ENCODE data around the gene MCEE.
A peak's percentile ranks its signal among the peaks of the same experiment; 100 is the strongest.
"Not testable (repeated sequence)": the region's sequence is repeated elsewhere in the genome, so short reads cannot be mapped to it uniquely, and the experiment has no call there.

The MCEE gene

GRCh38 chr2:71083297-71083696 is 46.7 kb downstream of the MCEE start:
- H3K4me3 ChIP-seq; H3K27me3 ChIP-seq (ENCODE audit: low read depth); H3K36me3 ChIP-seq (replicated peaks); H3K4me1 ChIP-seq; H3K9me3 ChIP-seq; DNase-seq (ENCODE audit: low spot score in 2 of 2); in situ Hi-C loops (cut with MboI; ENCODE audit: low sequenced_read_pairs): not testable (repeated sequence)

- Histone ChIP-seq H3K9me3 (no peaks in the 10 kb centered on the region), H3K27me3 (ENCODE audit: low read depth) (no peaks in the 10 kb centered on the region), H3K4me3 (no peak overlapping the region), H3K36me3 (replicated peaks) (no peaks in the 10 kb centered on the region; the same call in 1 of the 2 replicates), H3K4me1 (peaks cover 9% of the 10 kb centered on the region)
- DNase-seq (ENCODE audit: low spot score in 2 of 2) = no peak
- in situ Hi-C loops (cut with MboI; ENCODE audit: low sequenced_read_pairs) = no loop called here
Measured at GRCh38 chr2:71082402-71083252, 47.4 kb downstream of the MCEE start.

DNA sequence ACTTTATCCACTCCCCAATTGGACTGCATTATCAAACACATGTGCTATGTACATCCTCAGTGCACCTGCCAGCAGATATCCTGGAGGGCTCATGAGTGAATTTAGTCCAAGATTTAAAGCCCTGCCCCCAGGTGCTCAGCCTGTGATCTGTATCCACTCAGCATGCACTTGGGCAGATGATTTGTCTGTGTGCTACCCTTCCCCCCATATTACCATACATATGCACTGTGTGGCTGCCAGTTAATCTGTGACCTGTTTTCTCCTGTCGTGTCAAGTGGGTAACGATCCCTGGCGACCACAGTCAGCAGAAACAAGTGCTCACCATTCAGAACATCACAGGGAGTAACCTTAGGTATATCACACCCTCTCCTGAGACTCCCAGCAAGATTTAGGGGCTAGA is 51.4 kb downstream of the MCEE start:
- H3K9me3 ChIP-seq = no peaks in the 10 kb centered on the region
- no peaks in the 10 kb centered on the region for H3K27me3 ChIP-seq (ENCODE audit: low read depth)
- no peaks in the 10 kb centered on the region for H3K4me1 ChIP-seq
- no peak overlapping the region for H3K4me3 ChIP-seq
- H3K36me3 ChIP-seq (replicated peaks) = peaks cover 4% of the 10 kb centered on the region; the same call in 1 of the 2 replicates
- no peak for DNase-seq (ENCODE audit: low spot score in 2 of 2)
- in situ Hi-C loops (cut with MboI; ENCODE audit: low sequenced_read_pairs) = no loop called here

- no peaks in the 10 kb centered on the region for H3K27me3 ChIP-seq (ENCODE audit: low read depth)
- in situ Hi-C loops (cut with MboI; ENCODE audit: low sequenced_read_pairs) = no loop called here
Measured at GRCh38 chr2:71074893-71075395, 55.1 kb downstream of the MCEE start.

DNA sequence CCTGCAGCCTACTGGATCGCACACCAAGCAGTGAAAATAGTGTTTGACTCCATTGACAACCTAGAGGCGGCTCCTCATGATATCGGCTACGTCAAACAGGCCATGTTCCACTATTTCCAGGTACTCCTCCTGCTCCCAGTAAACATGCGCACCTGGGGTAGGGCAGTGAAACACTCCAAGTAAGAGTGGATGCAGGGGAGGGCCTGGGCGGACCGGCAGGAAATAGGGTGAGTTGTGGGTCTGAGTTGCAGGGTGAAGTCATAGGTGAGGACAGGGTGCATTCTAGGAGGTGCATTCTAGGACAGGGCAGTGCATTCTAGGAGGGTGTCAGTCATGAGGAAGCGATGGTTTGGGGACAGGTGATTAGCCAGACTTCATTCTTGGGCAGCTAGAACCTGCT is 56.6 kb downstream of the MCEE start:
- H3K9me3 ChIP-seq = no peaks in the 10 kb centered on the region
- no peak overlapping the region for H3K4me3 ChIP-seq
- H3K4me1 ChIP-seq = no peaks in the 10 kb centered on the region
- no peak for DNase-seq (ENCODE audit: low spot score in 2 of 2)
- in situ Hi-C loops (cut with MboI; ENCODE audit: low sequenced_read_pairs) = no loop called here
- H3K27me3 ChIP-seq (ENCODE audit: low read depth) = no peaks in the 10 kb centered on the region
- peaks cover 7% of the 10 kb centered on the region for H3K36me3 ChIP-seq (replicated peaks)

More at GRCh38 chr2:71074893-71075395, 55.1 kb downstream of the MCEE start:
- H3K9me3 ChIP-seq = no peaks in the 10 kb centered on the region
- peaks cover 7% of the 10 kb centered on the region for H3K36me3 ChIP-seq (replicated peaks)
- DNase-seq (ENCODE audit: low spot score in 2 of 2) = no peak
- H3K4me3 ChIP-seq = no peak overlapping the region
- no peaks in the 10 kb centered on the region for H3K4me1 ChIP-seq

GRCh38 chr2:71072492-71072891 is 57.5 kb downstream of the MCEE start:
- Histone ChIP-seq H3K9me3 (no peaks in the 10 kb centered on the region), H3K27me3 (ENCODE audit: low read depth) (no peaks in the 10 kb centered on the region), H3K4me1 (peaks cover 5% of the 10 kb centered on the region), H3K36me3 (replicated peaks) (peaks cover 7% of the 10 kb centered on the region), H3K4me3 (no peak overlapping the region)
- in situ Hi-C loops (cut with MboI; ENCODE audit: low sequenced_read_pairs) = no loop called here
- no peak for DNase-seq (ENCODE audit: low spot score in 2 of 2)

- Histone ChIP-seq H3K4me1 (peaks cover 7% of the 10 kb centered on the region), H3K27me3 (ENCODE audit: low read depth) (no peaks in the 10 kb centered on the region), H3K36me3 (replicated peaks) (peaks cover 3% of the 10 kb centered on the region), H3K9me3 (no peaks in the 10 kb centered on the region), H3K4me3 (no peak overlapping the region)
- in situ Hi-C loops (cut with MboI; ENCODE audit: low sequenced_read_pairs) = no loop called here
- DNase-seq (ENCODE audit: low spot score in 2 of 2) = no peak
Measured at GRCh38 chr2:71071681-71072398, 58.2 kb downstream of the MCEE start.

- H3K9me3 ChIP-seq = no peaks in the 10 kb centered on the region
- in situ Hi-C loops (cut with MboI; ENCODE audit: low sequenced_read_pairs) = no loop called here
- H3K4me1 ChIP-seq = peaks cover 7% of the 10 kb centered on the region
- H3K4me3 ChIP-seq = no peak overlapping the region
- peaks cover 3% of the 10 kb centered on the region; the same call in 1 of the 2 replicates for H3K36me3 ChIP-seq (replicated peaks)
- no peak for DNase-seq (ENCODE audit: low spot score in 2 of 2)
- H3K27me3 ChIP-seq (ENCODE audit: low read depth) = no peaks in the 10 kb centered on the region
Measured at GRCh38 chr2:71070294-71071093, 59.5 kb downstream of the MCEE start.

DNA sequence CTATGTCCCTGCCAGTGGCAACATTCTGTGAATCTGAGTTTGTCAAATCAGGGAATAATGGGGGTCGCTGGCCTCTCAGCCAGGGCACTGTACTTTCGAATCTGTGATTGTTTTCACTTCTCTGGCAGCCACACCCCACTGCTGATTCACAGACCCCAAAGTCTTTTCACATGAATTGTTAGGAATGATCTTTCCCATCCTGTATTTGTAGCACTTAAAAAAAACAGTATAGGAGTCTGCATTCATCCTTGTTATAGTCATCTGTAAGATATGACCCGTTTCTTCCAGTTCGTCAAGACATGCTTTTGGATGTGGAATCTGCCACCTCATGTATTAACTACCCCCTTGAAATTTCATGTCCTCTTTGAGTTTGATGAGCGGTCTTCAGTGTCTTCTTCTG is 60.7 kb downstream of the MCEE start:
- Histone ChIP-seq H3K4me1 (peaks cover 7% of the 10 kb centered on the region), H3K9me3 (no peaks in the 10 kb centered on the region), H3K27me3 (ENCODE audit: low read depth) (no peaks in the 10 kb centered on the region), H3K4me3 (peak overlapping the region; percentile 59), H3K36me3 (replicated peaks) (peaks cover 3% of the 10 kb centered on the region; the same call in 1 of the 2 replicates)
- no peak for DNase-seq (ENCODE audit: low spot score in 2 of 2)
- in situ Hi-C loops (cut with MboI; ENCODE audit: low sequenced_read_pairs) = no loop called here

GRCh38 chr2:71068218-71069035 is 61.6 kb downstream of the MCEE start, which contains the start of gene NAGK:
NAGK (plus strand) TSS chr2:71068648; CDS start chr2:71068684, 36 bp downstream.
- peaks cover 3% of the 10 kb centered on the region; the same call in 1 of the 2 replicates for H3K36me3 ChIP-seq (replicated peaks)
- in situ Hi-C loops (cut with MboI; ENCODE audit: low sequenced_read_pairs) = no loop called here
- H3K4me3 ChIP-seq = peak within 1 kb of the TSS; percentile 59
- peaks cover 7% of the 10 kb centered on the region for H3K4me1 ChIP-seq
- peak; percentile 94 to 97 for DNase-seq (ENCODE audit: low spot score in 2 of 2)
- H3K27me3 ChIP-seq (ENCODE audit: low read depth) = no peaks in the 10 kb centered on the region
- no peaks in the 10 kb centered on the region for H3K9me3 ChIP-seq

GRCh38 chr2:71067567-71068217 is 62.3 kb downstream of the MCEE start:
- Histone ChIP-seq H3K9me3 (no peaks in the 10 kb centered on the region), H3K4me3 (peak overlapping the region; percentile 59), H3K4me1 (peaks cover 7% of the 10 kb centered on the region), H3K36me3 (replicated peaks) (peaks cover under 1% of the 10 kb centered on the region; the same call in 1 of the 2 replicates), H3K27me3 (ENCODE audit: low read depth) (0 out of 2 replicates have a peak, but pooled peaks cover 3% of the 10 kb centered on the region)
- DNase-seq (ENCODE audit: low spot score in 2 of 2) = no peak
- in situ Hi-C loops (cut with MboI; ENCODE audit: low sequenced_read_pairs) = no loop called here

DNA sequence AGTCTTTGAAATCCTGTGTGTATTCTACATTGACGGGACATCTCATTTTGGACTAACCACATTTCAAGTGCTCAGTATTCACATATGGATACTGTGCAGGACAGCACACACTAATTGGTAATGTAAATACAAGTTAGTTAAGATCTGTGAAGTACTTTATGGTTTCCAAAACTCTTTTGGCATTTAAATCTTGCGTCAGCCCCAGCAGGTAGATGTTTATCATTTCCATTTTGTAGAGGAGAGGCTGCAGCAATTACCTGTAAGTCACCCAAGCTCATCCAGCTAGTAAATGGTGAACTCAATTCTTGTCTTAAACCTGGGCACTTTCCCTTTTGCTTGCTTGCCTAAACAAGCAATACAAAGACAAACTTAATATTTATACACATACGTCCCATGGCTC is 63.2 kb downstream of the MCEE start:
- no peak for DNase-seq (ENCODE audit: low spot score in 2 of 2)
- H3K4me3 ChIP-seq = no peak overlapping the region
- H3K9me3 ChIP-seq = no peaks in the 10 kb centered on the region
- 0 out of 2 replicates have a peak, but pooled peaks cover 3% of the 10 kb centered on the region for H3K27me3 ChIP-seq (ENCODE audit: low read depth)
- in situ Hi-C loops (cut with MboI; ENCODE audit: low sequenced_read_pairs) = no loop called here
- no peaks in the 10 kb centered on the region for H3K36me3 ChIP-seq (replicated peaks)
- peaks cover 7% of the 10 kb centered on the region for H3K4me1 ChIP-seq

Measured in HAP-1 (cell line).